Epithelial cell of esophagus (primary cell): ENCODE data around the gene NAALADL2.

Source experiments
- DNase-seq: peaks from one replicate; pipeline ENCODE4 v3.0.0; 2010; ENCODE audit warnings: low read depth
- H3K4me3 ChIP-seq: 2 replicates; pipeline ENCODE4 v1.5.1; 2011; ENCODE audit warnings: mild to moderate bottlenecking, low read length, control low read depth
- TF ChIP-seq, protein P1 (sequence below): IDR thresholded peaks from 2 replicates; pipeline ENCODE4 v1.5.1; 2011; ENCODE audit warnings: low read depth, mild to moderate bottlenecking, low read length, control low read depth, inconsistent platforms; ENCODE audit not compliant: insufficient read depth; ENCODE audit errors: missing control alignments

The NAALADL2 gene

DNA sequence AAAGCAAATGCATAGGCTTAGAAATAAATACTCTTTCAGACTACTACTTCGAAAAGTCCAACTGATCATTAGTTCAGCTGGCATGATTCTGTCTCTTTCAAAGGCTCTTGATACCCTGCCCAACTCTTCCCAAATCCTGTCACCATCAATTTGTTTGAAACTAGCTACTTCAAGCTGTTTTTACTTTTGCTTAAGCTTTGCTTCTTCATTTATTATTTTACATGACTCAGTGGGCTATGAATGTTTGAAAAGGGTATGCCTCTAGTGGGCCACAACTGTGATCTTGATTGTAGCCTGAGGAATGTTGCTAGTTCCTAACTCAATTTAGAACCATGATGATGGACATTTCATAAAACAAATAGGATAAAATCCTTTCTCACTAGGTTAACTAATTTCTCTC lies 340.8 kb downstream of the NAALADL2 start:
- TF ChIP-seq, protein P1, sequence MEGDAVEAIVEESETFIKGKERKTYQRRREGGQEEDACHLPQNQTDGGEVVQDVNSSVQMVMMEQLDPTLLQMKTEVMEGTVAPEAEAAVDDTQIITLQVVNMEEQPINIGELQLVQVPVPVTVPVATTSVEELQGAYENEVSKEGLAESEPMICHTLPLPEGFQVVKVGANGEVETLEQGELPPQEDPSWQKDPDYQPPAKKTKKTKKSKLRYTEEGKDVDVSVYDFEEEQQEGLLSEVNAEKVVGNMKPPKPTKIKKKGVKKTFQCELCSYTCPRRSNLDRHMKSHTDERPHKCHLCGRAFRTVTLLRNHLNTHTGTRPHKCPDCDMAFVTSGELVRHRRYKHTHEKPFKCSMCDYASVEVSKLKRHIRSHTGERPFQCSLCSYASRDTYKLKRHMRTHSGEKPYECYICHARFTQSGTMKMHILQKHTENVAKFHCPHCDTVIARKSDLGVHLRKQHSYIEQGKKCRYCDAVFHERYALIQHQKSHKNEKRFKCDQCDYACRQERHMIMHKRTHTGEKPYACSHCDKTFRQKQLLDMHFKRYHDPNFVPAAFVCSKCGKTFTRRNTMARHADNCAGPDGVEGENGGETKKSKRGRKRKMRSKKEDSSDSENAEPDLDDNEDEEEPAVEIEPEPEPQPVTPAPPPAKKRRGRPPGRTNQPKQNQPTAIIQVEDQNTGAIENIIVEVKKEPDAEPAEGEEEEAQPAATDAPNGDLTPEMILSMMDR = no peak
- DNase-seq = no peak
- no peak overlapping the region for H3K4me3 ChIP-seq

GRCh38 chr3:175200391-175201095 lies 341.4 kb downstream of the NAALADL2 start:
- H3K4me3 ChIP-seq = no peak overlapping the region
- TF ChIP-seq, protein P1 = no peak
- DNase-seq = no peak

DNA sequence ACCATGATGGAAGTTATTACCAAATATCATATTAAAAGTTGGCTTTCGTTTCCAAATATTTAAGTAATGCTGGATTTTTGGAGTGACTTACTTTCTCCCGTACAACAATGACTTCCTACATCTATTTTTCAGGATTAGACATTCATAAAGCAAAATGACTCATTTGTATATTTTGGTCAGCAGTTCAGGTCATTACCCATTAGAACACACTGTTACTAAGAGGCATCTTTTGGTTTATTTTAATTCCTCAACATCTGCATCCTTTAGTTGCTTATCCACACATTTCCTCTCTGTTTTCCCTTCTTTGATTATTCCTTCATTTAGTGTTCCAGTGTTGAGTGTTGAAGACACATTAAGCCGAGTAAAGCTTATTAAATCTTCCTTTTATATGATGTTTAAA lies 348.2 kb downstream of the NAALADL2 start:
- DNase-seq = no peak
- no peak overlapping the region for H3K4me3 ChIP-seq
- TF ChIP-seq, protein P1 = no peak

DNA sequence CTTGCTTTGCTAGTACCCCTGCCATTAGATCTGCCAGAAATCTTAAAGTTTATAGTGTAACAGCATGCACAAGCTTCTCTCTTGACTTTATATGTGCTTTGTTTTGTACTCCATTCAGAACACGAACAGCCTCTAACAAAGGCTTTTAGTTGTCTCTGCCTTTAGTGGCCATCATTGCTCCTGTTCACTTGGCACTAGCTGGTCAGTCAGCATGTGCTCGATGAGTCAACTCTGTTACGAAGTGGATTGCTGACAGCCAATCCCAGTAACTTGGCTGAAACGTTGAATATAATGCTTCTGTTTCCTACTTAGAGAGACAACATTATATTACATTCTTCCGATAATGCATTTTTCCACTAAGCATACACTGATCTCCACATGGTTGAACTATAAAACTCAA lies 349.2 kb downstream of the NAALADL2 start:
- peak; percentile 16 for DNase-seq
- H3K4me3 ChIP-seq = no peak overlapping the region
- TF ChIP-seq, protein P1 = no peak

GRCh38 chr3:175211466-175211865 lies 352.3 kb downstream of the NAALADL2 start:
- H3K4me3 ChIP-seq = no peak overlapping the region

GRCh38 chr3:175212896-175213295 lies 353.8 kb downstream of the NAALADL2 start:
- DNase-seq = peak; percentile 72
- TF ChIP-seq, protein P1 = no peak
- no peak overlapping the region for H3K4me3 ChIP-seq

More at GRCh38 chr3:175211466-175211865, 352.3 kb downstream of the NAALADL2 start:
- no peak for DNase-seq
- TF ChIP-seq, protein P1 = no peak

DNA sequence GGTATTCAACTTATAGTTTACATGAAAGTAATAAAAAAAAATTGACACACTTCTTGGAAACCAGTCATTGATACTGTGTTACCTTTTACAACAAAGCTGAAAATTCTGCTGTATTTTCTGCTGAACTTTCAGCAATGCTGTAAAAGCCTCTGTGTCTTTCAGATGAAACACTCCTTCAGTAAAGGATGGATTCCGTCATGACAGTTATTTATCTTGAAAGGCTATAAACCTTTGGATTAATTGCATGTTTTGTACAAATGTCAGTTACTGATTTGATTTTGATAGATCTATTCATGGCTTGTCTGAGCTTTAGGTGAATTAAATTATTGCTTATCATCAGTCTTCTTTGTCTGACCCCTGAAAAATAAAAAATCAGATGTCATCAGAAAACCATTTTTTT lies 355.1 kb downstream of the NAALADL2 start:
- TF ChIP-seq, protein P1 = no peak
- no peak overlapping the region for H3K4me3 ChIP-seq
- DNase-seq = no peak
